HEK293T (cell line): ENCODE data around the gene PLEKHO2.

Experiments used
- ARNT ChIP-seq: fragments of 450-650 bp; IDR thresholded peaks from 2 replicates; pipeline ENCODE4 v1.6.1; 2017; ENCODE audit warnings: mild to moderate bottlenecking
- BHLHE40 ChIP-seq: fragments of 450-650 bp; IDR thresholded peaks from 2 replicates; pipeline ENCODE4 v1.6.1; 2016; ENCODE audit warnings: mild to moderate bottlenecking, moderate library complexity, borderline replicate concordance
- CTBP1 ChIP-seq: fragments of 450-650 bp; IDR thresholded peaks from 2 replicates; pipeline ENCODE4 v1.6.1; 2016; ENCODE audit warnings: borderline replicate concordance
- ELF4 ChIP-seq: fragments of 450-650 bp; IDR thresholded peaks from 2 replicates; pipeline ENCODE4 v1.6.1; 2017; ENCODE audit warnings: antibody characterized with exemption
- FOXA1 ChIP-seq: fragments of 450-650 bp; IDR thresholded peaks from 2 replicates; pipeline ENCODE4 v1.6.1; 2016; ENCODE audit warnings: mild to moderate bottlenecking
- LEF1 ChIP-seq: fragments of 450-650 bp; IDR thresholded peaks from 2 replicates; pipeline ENCODE4 v1.6.1; 2017; ENCODE audit warnings: mild to moderate bottlenecking, borderline replicate concordance
- NFRKB ChIP-seq: fragments of 450-650 bp; IDR thresholded peaks from 2 replicates; pipeline ENCODE4 v1.6.1; 2016; ENCODE audit warnings: mild to moderate bottlenecking, moderate library complexity
- PKNOX1 ChIP-seq: fragments of 450-650 bp; IDR thresholded peaks from 2 replicates; pipeline ENCODE4 v1.6.1; 2016
- SUZ12 ChIP-seq: fragments of 450-650 bp; IDR thresholded peaks from 2 replicates; pipeline ENCODE4 v1.6.1; 2016; ENCODE audit warnings: mild to moderate bottlenecking
- TARDBP ChIP-seq: fragments of 450-650 bp; IDR thresholded peaks from 2 replicates; pipeline ENCODE4 v1.6.1; 2016
- ZNF384 ChIP-seq: fragments of 450-650 bp; IDR thresholded peaks from 2 replicates; pipeline ENCODE4 v1.6.1; 2016

GRCh38 chr15:64892847-64893403 is 51.2 kb downstream of the PLEKHO2 start:
- TF ChIP-seq FOXA1, result no peak
- TF ChIP-seq CTBP1, result no peak
- TF ChIP-seq SUZ12, result no peak
- no peak for TF ChIP-seq ARNT
- TF ChIP-seq ZNF384, result no peak
- no peak for TF ChIP-seq ELF4
- TF ChIP-seq PKNOX1, result no peak
- TF ChIP-seq NFRKB, result no peak
- no peak for TF ChIP-seq TARDBP
- TF ChIP-seq BHLHE40, result no peak
- no peak for TF ChIP-seq LEF1
